Measurements from ENCODE around the gene BAHD1.

The BAHD1 gene

DNA sequence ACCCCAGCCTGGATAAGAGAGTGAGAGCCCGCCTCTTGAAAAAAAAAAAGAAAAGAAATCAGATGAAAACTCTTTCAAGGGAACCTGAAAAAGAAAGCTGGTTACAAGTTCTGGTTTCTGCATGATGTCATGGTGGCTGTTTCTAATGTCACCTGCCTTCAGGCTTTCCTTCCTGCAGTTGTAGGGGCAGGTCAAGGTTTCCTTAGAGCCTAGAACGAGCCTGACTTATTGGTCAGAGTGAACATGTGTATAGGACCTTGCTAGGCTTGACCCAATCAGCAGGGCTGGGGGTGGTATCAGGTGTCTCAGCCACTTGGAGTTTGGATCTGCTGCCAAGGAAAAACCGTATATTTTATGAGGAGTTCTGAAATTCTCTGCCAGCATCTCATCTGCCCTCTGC is 31.4 kb upstream of the BAHD1 start:
- Histone ChIP-seq H3K18ac (ENCODE audit: low read length) (no peak overlapping the region), H2BK12ac (ENCODE audit: low read length) (no peak overlapping the region), H4K8ac (ENCODE audit: low read depth, low read length) (no peak overlapping the region), H2BK120ac (ENCODE audit: low read depth, low read length) (no peak overlapping the region), H3K9me3 (replicated peaks in 1 of 2; ENCODE audit: control insufficient read depth in 2 of 2, insufficient read depth in 1 of 2, low read depth in 1 of 2, low read length in 2 of 2) (no peaks in the 10 kb centered on the region), H3K36me3 (replicated peaks in 1 of 2; ENCODE audit: control insufficient read depth in 2 of 2, insufficient read depth in 2 of 2, low read length in 2 of 2) (peaks cover 44 to 71% of the 10 kb centered on the region in 2 donors), H2AK5ac (ENCODE audit: low read depth, low read length) (no peak overlapping the region), H2BK5ac (ENCODE audit: low read length) (no peak overlapping the region), H3K4me2 (ENCODE audit: insufficient read depth, low read length, poor library complexity, severe bottlenecking) (no peak overlapping the region), H4K91ac (ENCODE audit: low read depth, low read length, poor library complexity) (no peak overlapping the region), H3K27ac (replicated peaks; ENCODE audit: low read length) (no peak overlapping the region), H3K9ac (ENCODE audit: low read depth, low read length, poor library complexity) (no peak overlapping the region), H3K79me1 (ENCODE audit: low read depth, low read length) (peaks cover 5% of the 10 kb centered on the region), H2BK15ac (ENCODE audit: low read length) (no peak overlapping the region), H2AFZ (ENCODE audit: low read length) (no peak overlapping the region), H3K23ac (ENCODE audit: low read depth, low read length, poor library complexity) (no peak overlapping the region), H3K4me3 (ENCODE audit: low read length in 2 of 2) (no peak overlapping the region), H3K27me3 (ENCODE audit: control insufficient read depth in 3 of 3, insufficient read depth in 3 of 3, low read depth in 1 of 3, low read length in 3 of 3) (no peaks in the 10 kb centered on the region), H3K14ac (ENCODE audit: low read length) (no peak overlapping the region), H3K4me1 (ENCODE audit: control insufficient read depth in 2 of 2, insufficient read depth in 1 of 2, low read depth in 1 of 2, low read length in 2 of 2) (peaks cover 1 to 6% of the 10 kb centered on the region in 2 donors), H3K4ac (ENCODE audit: low read length) (no peak overlapping the region)
- no peak for DNase-seq (ENCODE audit: low spot score)
- WGBS, 2 donors (ENCODE audit: extremely low coverage in 2 of 2, insufficient read length in 2 of 2, insufficient replicate concordance in 1 of 2) = no CpG with 5 or more reads among the region's 3 CpGs

DNA sequence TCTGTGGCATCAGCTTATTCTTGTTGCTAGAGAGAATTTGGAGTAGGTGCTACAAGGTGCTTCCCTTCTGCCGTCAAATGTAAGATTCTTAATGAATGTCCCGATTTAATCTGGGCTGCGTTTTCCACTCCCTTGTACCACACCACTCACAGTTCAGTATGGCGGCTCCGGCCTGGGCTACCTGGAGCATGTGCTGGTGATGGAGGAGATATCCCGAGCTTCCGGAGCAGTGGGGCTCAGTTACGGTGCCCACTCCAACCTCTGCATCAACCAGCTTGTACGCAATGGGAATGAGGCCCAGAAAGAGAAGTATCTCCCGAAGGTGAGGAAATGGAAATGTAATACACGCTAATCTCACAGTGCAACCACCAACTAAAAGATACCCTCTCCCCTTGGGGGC is 30.3 kb upstream of the BAHD1 start:
- no peak for DNase-seq (ENCODE audit: low spot score)
- Histone ChIP-seq H3K27ac (replicated peaks; ENCODE audit: low read length) (no peak overlapping the region), H3K9me3 (replicated peaks in 1 of 2; ENCODE audit: control insufficient read depth in 2 of 2, insufficient read depth in 1 of 2, low read depth in 1 of 2, low read length in 2 of 2) (no peaks in the 10 kb centered on the region), H2AK5ac (ENCODE audit: low read depth, low read length) (no peak overlapping the region), H3K27me3 (ENCODE audit: control insufficient read depth in 3 of 3, insufficient read depth in 3 of 3, low read depth in 1 of 3, low read length in 3 of 3) (no peaks in the 10 kb centered on the region), H4K91ac (ENCODE audit: low read depth, low read length, poor library complexity) (no peak overlapping the region), H3K4ac (ENCODE audit: low read length) (no peak overlapping the region), H2BK5ac (ENCODE audit: low read length) (no peak overlapping the region), H2BK15ac (ENCODE audit: low read length) (no peak overlapping the region), H2BK120ac (ENCODE audit: low read depth, low read length) (no peak overlapping the region), H2AFZ (ENCODE audit: low read length) (no peak overlapping the region), H3K4me2 (ENCODE audit: insufficient read depth, low read length, poor library complexity, severe bottlenecking) (no peak overlapping the region), H3K18ac (ENCODE audit: low read length) (no peak overlapping the region), H3K79me1 (ENCODE audit: low read depth, low read length) (peaks cover 5% of the 10 kb centered on the region), H4K8ac (ENCODE audit: low read depth, low read length) (no peak overlapping the region), H3K14ac (ENCODE audit: low read length) (no peak overlapping the region), H3K4me3 (ENCODE audit: low read length in 2 of 2) (no peak overlapping the region), H3K9ac (ENCODE audit: low read depth, low read length, poor library complexity) (no peak overlapping the region), H3K23ac (ENCODE audit: low read depth, low read length, poor library complexity) (no peak overlapping the region), H2BK12ac (ENCODE audit: low read length) (no peak overlapping the region), H3K4me1 (ENCODE audit: control insufficient read depth in 2 of 2, insufficient read depth in 1 of 2, low read depth in 1 of 2, low read length in 2 of 2) (peaks cover 0 to 5% of the 10 kb centered on the region in 2 donors), H3K36me3 (replicated peaks in 1 of 2; ENCODE audit: control insufficient read depth in 2 of 2, insufficient read depth in 2 of 2, low read length in 2 of 2) (peaks cover 52 to 82% of the 10 kb centered on the region in 2 donors)
- no CpG with 5 or more reads among the region's 11 CpGs for WGBS, 2 donors (ENCODE audit: extremely low coverage in 2 of 2, insufficient read length in 2 of 2, insufficient replicate concordance in 1 of 2)

DNA sequence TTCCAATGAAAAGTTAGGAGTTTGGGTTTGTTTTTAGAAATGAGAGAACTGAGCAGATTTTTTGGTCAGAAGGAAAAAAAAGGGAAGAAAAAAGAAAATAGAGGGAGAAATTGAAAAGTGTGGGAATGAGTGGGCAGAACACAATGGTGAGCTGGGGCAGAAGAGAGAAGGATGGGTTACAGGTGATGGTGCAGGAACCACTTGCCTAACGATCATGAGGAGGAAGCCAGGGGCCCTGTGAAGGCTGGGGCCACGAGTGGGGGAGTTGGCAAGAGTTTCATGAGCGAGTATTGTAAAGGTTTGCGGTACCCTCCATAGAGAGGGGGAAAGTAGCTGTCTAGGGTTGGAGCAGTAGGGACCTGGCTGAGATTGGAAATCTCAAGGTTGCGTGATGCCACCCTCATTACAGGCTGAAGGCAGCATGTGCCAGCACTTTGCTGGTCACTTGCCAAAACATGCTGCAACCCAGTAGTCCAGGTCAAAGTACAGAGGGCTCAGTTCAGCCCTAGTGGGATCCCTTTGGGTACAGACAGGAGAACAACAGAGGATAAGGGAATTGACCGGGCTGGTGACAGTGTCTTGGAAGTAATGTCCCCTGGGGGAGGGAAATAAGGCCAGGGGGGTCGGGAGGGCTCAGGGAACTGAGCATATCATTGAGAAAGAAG is 28.5 kb upstream of the BAHD1 start:
- H2AK5ac ChIP-seq (ENCODE audit: low read depth, low read length) = no peak overlapping the region
- no peak overlapping the region for H2BK15ac ChIP-seq (ENCODE audit: low read length)
- H3K4me3 ChIP-seq (ENCODE audit: low read length in 2 of 2) = no peak overlapping the region
- H2AFZ ChIP-seq (ENCODE audit: low read length) = no peak overlapping the region
- peaks cover 1% of the 10 kb centered on the region for H3K79me1 ChIP-seq (ENCODE audit: low read depth, low read length)
- H3K27ac ChIP-seq (replicated peaks; ENCODE audit: low read length) = no peak overlapping the region
- H3K18ac ChIP-seq (ENCODE audit: low read length) = no peak overlapping the region
- H3K4me1 ChIP-seq (ENCODE audit: control insufficient read depth in 2 of 2, insufficient read depth in 1 of 2, low read depth in 1 of 2, low read length in 2 of 2) = peaks cover 0 to 2% of the 10 kb centered on the region in 2 donors
- no CpG with 5 or more reads among the region's 7 CpGs for WGBS, 2 donors (ENCODE audit: extremely low coverage in 2 of 2, insufficient read length in 2 of 2, insufficient replicate concordance in 1 of 2)
- DNase-seq (ENCODE audit: low spot score) = no peak
- no peak overlapping the region for H2BK120ac ChIP-seq (ENCODE audit: low read depth, low read length)
- no peaks in the 10 kb centered on the region for H3K27me3 ChIP-seq (ENCODE audit: control insufficient read depth in 3 of 3, insufficient read depth in 3 of 3, low read depth in 1 of 3, low read length in 3 of 3)
- H2BK12ac ChIP-seq (ENCODE audit: low read length) = no peak overlapping the region
- peaks cover 60 to 93% of the 10 kb centered on the region in 2 donors for H3K36me3 ChIP-seq (replicated peaks in 1 of 2; ENCODE audit: control insufficient read depth in 2 of 2, insufficient read depth in 2 of 2, low read length in 2 of 2)
- no peak overlapping the region for H2BK5ac ChIP-seq (ENCODE audit: low read length)
- no peak overlapping the region for H3K4me2 ChIP-seq (ENCODE audit: insufficient read depth, low read length, poor library complexity, severe bottlenecking)
- no peak overlapping the region for H4K8ac ChIP-seq (ENCODE audit: low read depth, low read length)
- H4K91ac ChIP-seq (ENCODE audit: low read depth, low read length, poor library complexity) = no peak overlapping the region
- no peak overlapping the region for H3K9ac ChIP-seq (ENCODE audit: low read depth, low read length, poor library complexity)
- no peak overlapping the region for H3K23ac ChIP-seq (ENCODE audit: low read depth, low read length, poor library complexity)
- H3K9me3 ChIP-seq (replicated peaks in 1 of 2; ENCODE audit: control insufficient read depth in 2 of 2, insufficient read depth in 1 of 2, low read depth in 1 of 2, low read length in 2 of 2) = no peaks in the 10 kb centered on the region
- H3K14ac ChIP-seq (ENCODE audit: low read length) = no peak overlapping the region
- no peak overlapping the region for H3K4ac ChIP-seq (ENCODE audit: low read length)

DNA sequence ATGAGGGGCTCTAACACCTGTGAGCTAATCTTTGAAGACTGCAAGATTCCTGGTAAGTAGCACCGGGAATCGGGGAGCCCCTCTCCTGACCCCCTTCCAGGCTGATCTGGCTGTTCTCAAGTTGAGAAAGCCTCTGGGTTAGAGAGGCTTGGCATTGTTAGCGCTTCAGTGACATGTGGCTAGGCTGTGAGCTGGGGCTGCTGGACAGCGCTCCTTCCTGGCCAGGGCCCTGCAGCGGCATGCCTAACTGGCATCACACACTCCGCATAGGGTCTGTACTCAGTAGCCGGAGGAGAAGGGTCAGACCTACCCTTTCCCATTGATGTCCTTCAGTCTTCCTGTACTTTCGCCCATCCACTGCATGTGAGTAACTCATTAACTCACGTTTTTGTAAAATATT is 27.7 kb upstream of the BAHD1 start:
- Histone ChIP-seq H3K36me3 (replicated peaks in 1 of 2; ENCODE audit: control insufficient read depth in 2 of 2, insufficient read depth in 2 of 2, low read length in 2 of 2) (peaks cover 59 to 93% of the 10 kb centered on the region in 2 donors), H2BK5ac (ENCODE audit: low read length) (no peak overlapping the region), H3K4ac (ENCODE audit: low read length) (no peak overlapping the region), H3K18ac (ENCODE audit: low read length) (no peak overlapping the region), H3K14ac (ENCODE audit: low read length) (no peak overlapping the region), H3K9me3 (replicated peaks in 1 of 2; ENCODE audit: control insufficient read depth in 2 of 2, insufficient read depth in 1 of 2, low read depth in 1 of 2, low read length in 2 of 2) (no peaks in the 10 kb centered on the region), H3K79me1 (ENCODE audit: low read depth, low read length) (peaks cover 1% of the 10 kb centered on the region), H2AFZ (ENCODE audit: low read length) (no peak overlapping the region), H3K27me3 (ENCODE audit: control insufficient read depth in 3 of 3, insufficient read depth in 3 of 3, low read depth in 1 of 3, low read length in 3 of 3) (no peaks in the 10 kb centered on the region), H3K4me1 (ENCODE audit: control insufficient read depth in 2 of 2, insufficient read depth in 1 of 2, low read depth in 1 of 2, low read length in 2 of 2) (no peaks in the 10 kb centered on the region), H3K4me3 (ENCODE audit: low read length in 2 of 2) (no peak overlapping the region), H2BK15ac (ENCODE audit: low read length) (no peak overlapping the region), H2BK120ac (ENCODE audit: low read depth, low read length) (no peak overlapping the region), H3K23ac (ENCODE audit: low read depth, low read length, poor library complexity) (no peak overlapping the region), H3K4me2 (ENCODE audit: insufficient read depth, low read length, poor library complexity, severe bottlenecking) (no peak overlapping the region), H4K91ac (ENCODE audit: low read depth, low read length, poor library complexity) (no peak overlapping the region), H3K9ac (ENCODE audit: low read depth, low read length, poor library complexity) (no peak overlapping the region), H2AK5ac (ENCODE audit: low read depth, low read length) (no peak overlapping the region), H2BK12ac (ENCODE audit: low read length) (no peak overlapping the region), H4K8ac (ENCODE audit: low read depth, low read length) (no peak overlapping the region), H3K27ac (replicated peaks; ENCODE audit: low read length) (no peak overlapping the region)
- no peak for DNase-seq (ENCODE audit: low spot score)
- WGBS, 2 donors (ENCODE audit: extremely low coverage in 2 of 2, insufficient read length in 2 of 2, insufficient replicate concordance in 1 of 2) = no CpG with 5 or more reads among the region's 9 CpGs
